ENCODE results near the gene MXD4. TPM values are rescaled to one million over a fixed set of nuclear protein-coding genes. Genes with fewer than 3 reads are reported as not detected.

Gene MXD4
- total RNA-seq, 1 donor from 2014 or later: 80.3 TPM

- TF ChIP-seq CTCF (IDR thresholded peaks at IDR 0.05): no peak
- no peak for DNase-seq (ENCODE audit: low spot score)
- Mint-ChIP-seq H3K27ac (ENCODE audit: unreplicated experiment) (no peak overlapping the region), H3K4me1 (ENCODE audit: low read depth) (peaks cover 9% of the 10 kb centered on the region), H3K36me3 (ENCODE audit: low read depth) (peaks cover 20% of the 10 kb centered on the region), H3K9me3 (ENCODE audit: low read depth) (no peaks in the 10 kb centered on the region), H3K4me3 (ENCODE audit: unreplicated experiment) (no peak overlapping the region), H3K27me3 (ENCODE audit: low read depth) (no peaks in the 10 kb centered on the region)
Measured at GRCh38 chr4:2253160-2254084, 8.5 kb downstream of the MXD4 start.

- H3K27ac Mint-ChIP-seq (ENCODE audit: unreplicated experiment): no peak overlapping the region
- H3K4me1 Mint-ChIP-seq (ENCODE audit: low read depth): peaks cover 6% of the 10 kb centered on the region
- H3K36me3 Mint-ChIP-seq (ENCODE audit: low read depth): peaks cover 20% of the 10 kb centered on the region
- no peak for TF ChIP-seq CTCF (IDR thresholded peaks at IDR 0.05)
- no peaks in the 10 kb centered on the region for H3K27me3 Mint-ChIP-seq (ENCODE audit: low read depth)
- DNase-seq (ENCODE audit: low spot score): no peak
- no peak overlapping the region for H3K4me3 Mint-ChIP-seq (ENCODE audit: unreplicated experiment)
- H3K9me3 Mint-ChIP-seq (ENCODE audit: low read depth): no peaks in the 10 kb centered on the region
Measured at GRCh38 chr4:2252530-2253091, 9.3 kb downstream of the MXD4 start.

GRCh38 chr4:2251795-2252529, 9.9 kb downstream of the MXD4 start:
- no peaks in the 10 kb centered on the region for H3K27me3 Mint-ChIP-seq (ENCODE audit: low read depth)
- no peak for TF ChIP-seq CTCF (IDR thresholded peaks at IDR 0.05)
- H3K36me3 Mint-ChIP-seq (ENCODE audit: low read depth): peaks cover 20% of the 10 kb centered on the region
- no peaks in the 10 kb centered on the region for H3K9me3 Mint-ChIP-seq (ENCODE audit: low read depth)
- peaks cover 3% of the 10 kb centered on the region for H3K4me1 Mint-ChIP-seq (ENCODE audit: low read depth)
- H3K27ac Mint-ChIP-seq (ENCODE audit: unreplicated experiment): no peak overlapping the region
- no peak for DNase-seq (ENCODE audit: low spot score)
- H3K4me3 Mint-ChIP-seq (ENCODE audit: unreplicated experiment): no peak overlapping the region

GRCh38 chr4:2251073-2251794, 10.7 kb downstream of the MXD4 start:
- Mint-ChIP-seq H3K4me3 (ENCODE audit: unreplicated experiment) (no peak overlapping the region), H3K9me3 (ENCODE audit: low read depth) (no peaks in the 10 kb centered on the region), H3K36me3 (ENCODE audit: low read depth) (peaks cover 20% of the 10 kb centered on the region), H3K4me1 (ENCODE audit: low read depth) (no peaks in the 10 kb centered on the region), H3K27ac (ENCODE audit: unreplicated experiment) (no peak overlapping the region), H3K27me3 (ENCODE audit: low read depth) (no peaks in the 10 kb centered on the region)
- DNase-seq (ENCODE audit: low spot score): peak; percentile 80
- TF ChIP-seq CTCF (IDR thresholded peaks at IDR 0.05): no peak

Data from chondrocyte (in vitro differentiated cells).